IMR-90 (cell line): ENCODE results near the gene PRKCH. TPM values are rescaled to one million over a fixed set of nuclear protein-coding genes. Genes with fewer than 3 reads are reported as not detected.
A peak's percentile ranks its signal among the peaks of the same experiment; 100 is the strongest.

ENCODE experiments used
- ATAC-seq: fragments of 200-7000 bp; cut with Tn5 transposase; 2 replicates; pipeline ENCODE4 v1.9.1; 2020; ENCODE audit warnings: low read depth, mild to moderate bottlenecking, moderate library complexity
- BruUV-seq: library from RNA; stranded (reverse); fragments of 400-500 nt; replicated peaks from 2 replicates; lab custom pipeline; 2021; lab: Mats Ljungman, UMichigan
- CTCF ChIA-PET: fragments of 300-600 bp; formaldehyde crosslinking; extraction: SDS; loops from one replicate; lab custom pipeline; 2021; ENCODE audit warnings: antibody characterized with exemption; lab: Yijun Ruan, JAX
- POLR2A ChIA-PET: fragments of 300-600 bp; sonication (Branson Sonifier 250); formaldehyde crosslinking; loops from one replicate; lab custom pipeline; 2022; ENCODE audit warnings: antibody characterized with exemption; ENCODE audit not compliant: unreplicated experiment; lab: Charles Lee
- DNase-seq: peaks from one replicate; pipeline ENCODE4 v3.0.0; 2013
- H2AFZ ChIP-seq: replicated peaks from 2 replicates; pipeline ENCODE3; 2013; ENCODE audit warnings: low read length, mild to moderate bottlenecking; ENCODE audit not compliant: poor library complexity
- H2AK5ac ChIP-seq: 2 replicates; pipeline ENCODE4 v1.6.1; 2013; ENCODE audit warnings: low read depth, low read length, inconsistent platforms
- H2AK9ac ChIP-seq: replicated peaks from 2 replicates; pipeline ENCODE3; 2013; ENCODE audit warnings: mild to moderate bottlenecking, low read depth, low read length, moderate library complexity; ENCODE audit not compliant: poor library complexity
- H2BK120ac ChIP-seq: 2 replicates; pipeline ENCODE4 v1.6.1; 2013; ENCODE audit warnings: low read depth, low read length, inconsistent platforms
- H2BK15ac ChIP-seq: 3 replicates; pipeline ENCODE4 v1.6.1; 2013; ENCODE audit warnings: low read depth, low read length, inconsistent platforms
- H2BK20ac ChIP-seq: 2 replicates; pipeline ENCODE4 v1.6.1; 2013; ENCODE audit warnings: low read depth, mild to moderate bottlenecking, inconsistent platforms, low read length, moderate library complexity
- H2BK5ac ChIP-seq: 2 replicates; pipeline ENCODE4 v1.6.1; 2013; ENCODE audit warnings: mild to moderate bottlenecking, low read depth, low read length, inconsistent platforms; ENCODE audit not compliant: poor library complexity, severe bottlenecking
- H3K14ac ChIP-seq: replicated peaks from 2 replicates; pipeline ENCODE4 v1.6.1; 2013; ENCODE audit warnings: low read depth, low read length, inconsistent platforms
- H3K18ac ChIP-seq: 2 replicates; pipeline ENCODE4 v1.6.1; 2013; ENCODE audit warnings: low read depth, low read length, control low read depth
- H3K23ac ChIP-seq: 2 replicates; pipeline ENCODE4 v1.6.1; 2013; ENCODE audit warnings: low read depth, low read length, inconsistent platforms
- H3K27ac ChIP-seq: 2 replicates; pipeline ENCODE4 v1.5.1; 2013; ENCODE audit warnings: mild to moderate bottlenecking, control low read depth, low read length; ENCODE audit not compliant: insufficient read depth
- H3K27me3 ChIP-seq: 2 replicates; pipeline ENCODE4 v1.6.1; 2013; ENCODE audit warnings: low read length; ENCODE audit not compliant: control insufficient read depth, insufficient read depth
- H3K36me3 ChIP-seq: 2 replicates; pipeline ENCODE4 v1.6.1; 2013; ENCODE audit warnings: low read length, mixed read lengths; ENCODE audit not compliant: control insufficient read depth, insufficient read depth
- H3K4ac ChIP-seq: 2 replicates; pipeline ENCODE4 v1.6.1; 2013; ENCODE audit warnings: low read depth, low read length, inconsistent platforms
- H3K4me1 ChIP-seq: 2 replicates; pipeline ENCODE4 v1.6.1; 2013; ENCODE audit warnings: low read length, mixed read lengths; ENCODE audit not compliant: control insufficient read depth, insufficient read depth
- H3K4me2 ChIP-seq: 2 replicates; pipeline ENCODE4 v1.6.1; 2013; ENCODE audit warnings: low read depth, mild to moderate bottlenecking, control low read depth, low read length, moderate library complexity
- H3K4me3 ChIP-seq: 2 replicates; pipeline ENCODE4 v1.5.1; 2013; ENCODE audit warnings: low read depth, mild to moderate bottlenecking, control low read depth, low read length, moderate library complexity; ENCODE audit not compliant: insufficient read depth
- H3K56ac ChIP-seq: 2 replicates; pipeline ENCODE4 v1.6.1; 2013; ENCODE audit warnings: low read length, inconsistent platforms; ENCODE audit not compliant: insufficient read depth; ENCODE audit errors: extremely low read depth
- H3K79me1 ChIP-seq, 2 experiments: 2 replicates each; pipeline ENCODE4 v1.6.1; 2013; ENCODE audit warnings: low read length in 2 of 2, inconsistent platforms in 1 of 2, low read depth in 1 of 2
- H3K9ac ChIP-seq: 2 replicates; pipeline ENCODE4 v1.6.1; 2013; ENCODE audit warnings: low read depth, low read length, control low read depth
- H3K9me1 ChIP-seq: 2 replicates; pipeline ENCODE4 v1.6.1; 2013; ENCODE audit warnings: low read length, inconsistent platforms; ENCODE audit not compliant: insufficient read depth
- H3K9me3 ChIP-seq: 2 replicates; pipeline ENCODE4 v1.6.1; 2013; ENCODE audit warnings: low read length; ENCODE audit not compliant: control insufficient read depth, insufficient read depth
- H4K20me1 ChIP-seq: 2 replicates; pipeline ENCODE4 v1.6.1; 2013; ENCODE audit warnings: low read length, inconsistent platforms; ENCODE audit not compliant: insufficient read depth
- H4K5ac ChIP-seq: 2 replicates; pipeline ENCODE4 v1.6.1; 2013; ENCODE audit warnings: mild to moderate bottlenecking, low read depth, low read length, control low read depth
- H4K8ac ChIP-seq, 2 experiments: 2 replicates each; pipeline ENCODE4 v1.6.1; 2013; ENCODE audit warnings: low read depth in 2 of 2, low read length in 2 of 2, control low read depth in 1 of 2, inconsistent platforms in 1 of 2
- H4K91ac ChIP-seq: 2 replicates; pipeline ENCODE4 v1.6.1; 2013; ENCODE audit warnings: low read depth, low read length, inconsistent platforms; ENCODE audit not compliant: insufficient read depth
- BHLHE40 ChIP-seq: fragments of 150-350 bp; IDR thresholded peaks from 2 replicates; pipeline ENCODE4 v1.6.1; 2016; ENCODE audit warnings: mild to moderate bottlenecking, low read depth, low read length
- CEBPB ChIP-seq: IDR thresholded peaks from 2 replicates; pipeline ENCODE4 v1.6.1; 2012; ENCODE audit warnings: low read depth, low read length, improper control_type of control experiment
- CHD1 ChIP-seq: IDR thresholded peaks from 2 replicates; pipeline ENCODE4 v1.6.1; 2012; ENCODE audit warnings: low read depth, low read length, improper control_type of control experiment
- FOS ChIP-seq: fragments of 150-350 bp; IDR thresholded peaks from 2 replicates; pipeline ENCODE4 v1.6.1; 2016; ENCODE audit warnings: low read depth, low read length
- MAFK ChIP-seq: IDR thresholded peaks from 2 replicates; pipeline ENCODE4 v1.6.1; 2012; ENCODE audit warnings: low read depth, low read length, improper control_type of control experiment
- MAZ ChIP-seq: IDR thresholded peaks from 2 replicates; pipeline ENCODE4 v1.6.1; 2012; ENCODE audit warnings: low read depth, mild to moderate bottlenecking, low read length, improper control_type of control experiment, moderate library complexity, borderline replicate concordance
- MXI1 ChIP-seq: IDR thresholded peaks from 2 replicates; pipeline ENCODE4 v1.6.1; 2012; ENCODE audit warnings: low read depth, mild to moderate bottlenecking, low read length, moderate library complexity, borderline replicate concordance
- POLR2A ChIP-seq: IDR thresholded peaks from 2 replicates; pipeline ENCODE4 v1.6.1; 2012; ENCODE audit warnings: mild to moderate bottlenecking, low read depth, low read length
- RAD21 ChIP-seq: IDR thresholded peaks from 2 replicates; pipeline ENCODE4 v1.6.1; 2012; ENCODE audit warnings: low read length, improper control_type of control experiment
- RCOR1 ChIP-seq: IDR thresholded peaks from 2 replicates; pipeline ENCODE4 v1.6.1; 2012; ENCODE audit warnings: mild to moderate bottlenecking, low read length, improper control_type of control experiment; ENCODE audit not compliant: insufficient replicate concordance
- RFX5 ChIP-seq: IDR thresholded peaks from 2 replicates; pipeline ENCODE4 v1.8.0; 2012; ENCODE audit warnings: low read depth, mild to moderate bottlenecking, low read length, moderate library complexity
- SMC3 ChIP-seq: fragments of 150-350 bp; IDR thresholded peaks from 2 replicates; pipeline ENCODE4 v1.6.1; 2016; ENCODE audit warnings: low read depth, mild to moderate bottlenecking, antibody characterized with exemption, low read length, moderate library complexity
- WGBS, 2 experiments: methylation state at CpG; one replicate each; pipeline versions ENCODE4 v1.1.5 to v1.1.7; 2013; ENCODE audit warnings: missing lambda C conversion rate in 2 of 2; ENCODE audit not compliant: insufficient read length in 1 of 2; ENCODE audit errors: extremely low coverage in 2 of 2; 5-methylcytosine and 5-hydroxymethylcytosine counted together
- dilution Hi-C: fragments of 300-500 bp; cut with HindIII; formaldehyde crosslinking; loops from one replicate; pipeline ENCODE4 v1.14.3; 2018; ENCODE audit warnings: low sequenced_read_pairs; ENCODE audit not compliant: unreplicated experiment
- in situ Hi-C: fragments of 300-500 bp; cut with MboI; formaldehyde crosslinking; loops from 3 replicates; pipeline ENCODE4 v1.14.3; 2019; ENCODE audit warnings: low sequenced_read_pairs, inconsistent platforms, mixed read lengths
- intact Hi-C: fragments of 100-400 bp; cut with micrococcal nuclease; formaldehyde crosslinking; loops from 2 replicates; pipeline ENCODE4 v1.10.0; 2022
- polyA plus RNA-seq, 3 experiments: library from polyadenylated mRNA; depleted of rRNA; stranded (reverse); fragments of >200 nt; gene quantifications; 2 replicates each; pipeline ENCODE4 v1.2.3, GENCODE V29; 2012; ENCODE audit warnings: low replicate concordance in 1 of 3
- total RNA-seq: library from RNA; depleted of rRNA; stranded (reverse); fragments of >200 nt; gene quantifications from 2 replicates; pipeline ENCODE4 v1.2.3, GENCODE V29; 2012
- TF ChIP-seq, protein P1 (sequence below): fragments of 150-350 bp; IDR thresholded peaks from 2 replicates; pipeline ENCODE4 v1.6.1; 2017; ENCODE audit warnings: mild to moderate bottlenecking, antibody characterized with exemption, low read length, low read depth
- TF ChIP-seq, protein P2 (sequence below): conservative IDR thresholded peaks from 2 replicates; pipeline ENCODE4 v1.5.1; 2012; ENCODE audit warnings: mild to moderate bottlenecking, low read depth, low read length, improper control_type of control experiment
- TF ChIP-seq, protein P3 (sequence below): fragments of 150-350 bp; IDR thresholded peaks from 2 replicates; pipeline ENCODE4 v1.6.1; 2016; ENCODE audit warnings: low read depth, mild to moderate bottlenecking, low read length, moderate library complexity, borderline replicate concordance

The PRKCH gene
- total and polyA plus RNA-seq, 2 of the 4 experiments (the other 2 are of a cell fraction): 1.6 to 2.3 TPM

DNA sequence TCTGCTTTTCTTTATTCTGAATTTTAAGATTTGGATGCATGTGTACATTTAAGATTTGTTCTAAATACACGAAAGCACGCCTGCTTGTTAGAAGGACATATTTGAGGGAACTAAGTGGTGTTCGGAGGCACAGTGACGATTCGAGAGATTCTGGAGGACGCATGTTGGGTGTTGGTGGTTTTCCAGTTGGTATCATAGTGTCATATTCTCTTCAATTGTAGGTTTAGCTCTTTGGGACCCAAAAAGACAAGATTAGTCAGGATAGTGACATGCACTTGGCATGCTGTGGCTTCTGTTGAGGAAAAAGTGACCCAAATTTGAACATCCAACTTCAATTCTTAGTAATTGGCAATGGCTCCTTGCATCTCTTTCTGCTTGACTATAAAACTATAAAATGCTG is 30.1 kb downstream of the PRKCH start (continued):
- TF ChIP-seq MAZ (no peak), CHD1 (no peak), POLR2A (no peak), SMC3 (no peak)

DNA sequence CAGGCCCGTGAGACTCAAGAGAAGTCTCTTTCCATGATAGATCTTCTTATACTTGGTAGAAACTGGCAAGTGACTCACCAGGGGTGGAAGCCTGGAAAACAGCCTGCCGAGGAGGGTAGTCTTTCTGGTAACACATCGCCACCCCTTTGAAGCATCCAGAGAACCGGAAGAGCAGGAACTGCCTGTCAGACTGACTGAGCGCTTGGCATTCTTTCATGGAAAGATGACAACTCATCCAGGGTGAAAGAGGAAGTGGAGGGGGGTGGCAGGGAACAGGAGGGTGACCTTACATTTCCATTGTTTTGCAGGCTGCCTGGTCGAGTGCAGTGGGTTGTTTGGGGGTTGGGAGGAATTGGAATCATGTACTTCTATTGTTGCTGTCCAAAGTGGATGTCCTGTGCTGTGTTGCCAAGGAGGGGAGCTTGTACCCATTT is 34.5 kb downstream of the PRKCH start:
- Histone ChIP-seq H3K14ac (no peak overlapping the region), H3K9me3 (no peaks in the 10 kb centered on the region), H3K9me1 (no peaks in the 10 kb centered on the region), H2AK9ac (no peak overlapping the region), H3K36me3 (no peaks in the 10 kb centered on the region), H2BK120ac (no peak overlapping the region), H2BK20ac (no peak overlapping the region), H2AK5ac (no peak overlapping the region), H3K79me1 (no peaks in the 10 kb centered on the region), H4K20me1 (no peaks in the 10 kb centered on the region), H2AFZ (peak overlapping the region; percentile 77), H3K18ac (no peak overlapping the region), H3K27ac (no peak overlapping the region), H4K5ac (no peak overlapping the region), H3K4me1 (no peaks in the 10 kb centered on the region), H3K4ac (no peak overlapping the region), H4K8ac (no peak overlapping the region), H3K23ac (no peak overlapping the region), H3K4me3 (no peak overlapping the region), H2BK15ac (no peak overlapping the region), H3K56ac (no peak overlapping the region), H3K4me2 (no peak overlapping the region), H4K91ac (no peak overlapping the region), H2BK5ac (no peak overlapping the region), H3K27me3 (peaks cover 12% of the 10 kb centered on the region), H3K9ac (no peak overlapping the region)
- ChIA-PET POLR2A (interaction anchor here (0.6 kb wide), 1 partner anchor 22 kb away, joined by 3 read pairs; no protein-coding TSS in a partner anchor), CTCF (no interaction called here)
- ATAC-seq: no peak; the same call in 1 of the 2 replicates
- intact Hi-C loops: no loop called here
- dilution Hi-C loops: no loop called here
- DNase-seq: peak; percentile 11
- BruUV-seq: no TSS peak
- in situ Hi-C loops: no loop called here
- WGBS, 2 experiments: 50% methylated on average over 3 of the region's 6 CpGs; no CpG with 5 or more reads in 1 of the 2 experiments
- TF ChIP-seq CEBPB: no peak
- TF ChIP-seq RCOR1: no peak
- no peak for TF ChIP-seq MXI1
- TF ChIP-seq RFX5: no peak
- TF ChIP-seq FOS: no peak
- no peak for TF ChIP-seq BHLHE40
- no peak for TF ChIP-seq MAZ
- TF ChIP-seq RAD21: no peak
- no peak for TF ChIP-seq POLR2A
- no peak for TF ChIP-seq MAFK
- no peak for TF ChIP-seq SMC3
- TF ChIP-seq, protein P1, sequence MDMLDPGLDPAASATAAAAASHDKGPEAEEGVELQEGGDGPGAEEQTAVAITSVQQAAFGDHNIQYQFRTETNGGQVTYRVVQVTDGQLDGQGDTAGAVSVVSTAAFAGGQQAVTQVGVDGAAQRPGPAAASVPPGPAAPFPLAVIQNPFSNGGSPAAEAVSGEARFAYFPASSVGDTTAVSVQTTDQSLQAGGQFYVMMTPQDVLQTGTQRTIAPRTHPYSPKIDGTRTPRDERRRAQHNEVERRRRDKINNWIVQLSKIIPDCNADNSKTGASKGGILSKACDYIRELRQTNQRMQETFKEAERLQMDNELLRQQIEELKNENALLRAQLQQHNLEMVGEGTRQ: no peak
- TF ChIP-seq, protein P2, sequence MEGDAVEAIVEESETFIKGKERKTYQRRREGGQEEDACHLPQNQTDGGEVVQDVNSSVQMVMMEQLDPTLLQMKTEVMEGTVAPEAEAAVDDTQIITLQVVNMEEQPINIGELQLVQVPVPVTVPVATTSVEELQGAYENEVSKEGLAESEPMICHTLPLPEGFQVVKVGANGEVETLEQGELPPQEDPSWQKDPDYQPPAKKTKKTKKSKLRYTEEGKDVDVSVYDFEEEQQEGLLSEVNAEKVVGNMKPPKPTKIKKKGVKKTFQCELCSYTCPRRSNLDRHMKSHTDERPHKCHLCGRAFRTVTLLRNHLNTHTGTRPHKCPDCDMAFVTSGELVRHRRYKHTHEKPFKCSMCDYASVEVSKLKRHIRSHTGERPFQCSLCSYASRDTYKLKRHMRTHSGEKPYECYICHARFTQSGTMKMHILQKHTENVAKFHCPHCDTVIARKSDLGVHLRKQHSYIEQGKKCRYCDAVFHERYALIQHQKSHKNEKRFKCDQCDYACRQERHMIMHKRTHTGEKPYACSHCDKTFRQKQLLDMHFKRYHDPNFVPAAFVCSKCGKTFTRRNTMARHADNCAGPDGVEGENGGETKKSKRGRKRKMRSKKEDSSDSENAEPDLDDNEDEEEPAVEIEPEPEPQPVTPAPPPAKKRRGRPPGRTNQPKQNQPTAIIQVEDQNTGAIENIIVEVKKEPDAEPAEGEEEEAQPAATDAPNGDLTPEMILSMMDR: no peak
- TF ChIP-seq, protein P3, sequence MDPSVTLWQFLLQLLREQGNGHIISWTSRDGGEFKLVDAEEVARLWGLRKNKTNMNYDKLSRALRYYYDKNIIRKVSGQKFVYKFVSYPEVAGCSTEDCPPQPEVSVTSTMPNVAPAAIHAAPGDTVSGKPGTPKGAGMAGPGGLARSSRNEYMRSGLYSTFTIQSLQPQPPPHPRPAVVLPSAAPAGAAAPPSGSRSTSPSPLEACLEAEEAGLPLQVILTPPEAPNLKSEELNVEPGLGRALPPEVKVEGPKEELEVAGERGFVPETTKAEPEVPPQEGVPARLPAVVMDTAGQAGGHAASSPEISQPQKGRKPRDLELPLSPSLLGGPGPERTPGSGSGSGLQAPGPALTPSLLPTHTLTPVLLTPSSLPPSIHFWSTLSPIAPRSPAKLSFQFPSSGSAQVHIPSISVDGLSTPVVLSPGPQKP: no peak
